GM21529 (cell line): ENCODE measurements around the gene EVX2.

Experiments
- ATAC-seq: cut with Tn5 transposase; IDR thresholded peaks from one replicate; pipeline ENCODE4 v1.9.1; 2021; ENCODE audit not compliant: unreplicated experiment

The EVX2 gene

GRCh38 chr2:176082824-176083751 lies 674 bp downstream of the EVX2 start:
- ATAC-seq: no peak

GRCh38 chr2:176082525-176082823 lies 1.3 kb downstream of the EVX2 start:
- no peak for ATAC-seq

GRCh38 chr2:176081837-176082524 lies 1.8 kb downstream of the EVX2 start:
- ATAC-seq: no peak

GRCh38 chr2:176081376-176081836 lies 2.4 kb downstream of the EVX2 start:
- ATAC-seq: no peak

GRCh38 chr2:176080540-176081375 lies 3.0 kb downstream of the EVX2 start:
- ATAC-seq: no peak

- ATAC-seq: no peak
Observed at GRCh38 chr2:176079831-176080539, 3.8 kb downstream of the EVX2 start.

GRCh38 chr2:176079285-176079830 lies 4.4 kb downstream of the EVX2 start:
- no peak for ATAC-seq

- no peak for ATAC-seq
Observed at GRCh38 chr2:176078541-176079284, 5.0 kb downstream of the EVX2 start.

GRCh38 chr2:176076796-176077195 lies 7.0 kb downstream of the EVX2 start:
- ATAC-seq: no peak

- no peak for ATAC-seq
Observed at GRCh38 chr2:176076063-176076462, 7.7 kb downstream of the EVX2 start.

- no peak for ATAC-seq
Observed at GRCh38 chr2:176075481-176075880, 8.3 kb downstream of the EVX2 start.

GRCh38 chr2:176074919-176075425 lies 8.8 kb downstream of the EVX2 start:
- ATAC-seq: no peak

GRCh38 chr2:176072951-176073904 lies 10.5 kb downstream of the EVX2 start:
- ATAC-seq: no peak

GRCh38 chr2:176072292-176072669 lies 11.5 kb downstream of the EVX2 start:
- no peak for ATAC-seq

- ATAC-seq: no peak
Observed at GRCh38 chr2:176071330-176072291, 12.2 kb downstream of the EVX2 start.

- no peak for ATAC-seq
Observed at GRCh38 chr2:176068419-176068832, 15.3 kb downstream of the EVX2 start.
